GM23338 (cell line): ENCODE measurements around the gene MAGI1. TPM values are rescaled to one million over a fixed set of nuclear protein-coding genes. Genes with fewer than 3 reads are reported as not detected.

ENCODE experiments used
- ATAC-seq: fragments of 200-7000 bp; cut with Tn5 transposase; 3 replicates; pipeline ENCODE4 v1.9.1; 2020
- DNase-seq: peaks from one replicate; pipeline ENCODE4 v3.0.0-alpha.2; 2015; ENCODE audit warnings: low spot score
- H2AFZ ChIP-seq: fragments of 200-600 bp; sonication (generic); 2 replicates; pipeline ENCODE4 v1.8.0; 2016; ENCODE audit warnings: antibody characterized with exemption, mild to moderate bottlenecking, moderate library complexity
- H3F3A ChIP-seq: fragments of 200-600 bp; sonication (generic); replicated peaks from 2 replicates; pipeline ENCODE4 v1.8.0; 2017; ENCODE audit warnings: antibody characterized with exemption, mixed run types, low read depth
- H3K27ac ChIP-seq: fragments of 200-600 bp; sonication (generic); 2 replicates; pipeline ENCODE4 v1.6.1; 2016; ENCODE audit warnings: low read depth
- H3K27me3 ChIP-seq: fragments of 200-600 bp; sonication (generic); 2 replicates; pipeline ENCODE4 v1.8.0; 2016; ENCODE audit warnings: mild to moderate bottlenecking, mixed run types, moderate library complexity; ENCODE audit not compliant: insufficient read depth
- H3K36me3 ChIP-seq: fragments of 200-600 bp; sonication (generic); 2 replicates; pipeline ENCODE4 v1.8.0; 2016; ENCODE audit warnings: mild to moderate bottlenecking; ENCODE audit not compliant: insufficient read depth
- H3K4me1 ChIP-seq: fragments of 200-600 bp; sonication (generic); 2 replicates; pipeline ENCODE4 v1.8.0; 2016; ENCODE audit warnings: mild to moderate bottlenecking, moderate library complexity; ENCODE audit not compliant: insufficient read depth
- H3K4me2 ChIP-seq: fragments of 200-600 bp; sonication (generic); 2 replicates; pipeline ENCODE4 v1.7.1; 2017; ENCODE audit warnings: mixed run types
- H3K4me3 ChIP-seq: fragments of 200-600 bp; sonication (generic); 2 replicates; pipeline ENCODE4 v1.6.1; 2016; ENCODE audit warnings: mixed run types
- H3K79me2 ChIP-seq: fragments of 200-600 bp; sonication (generic); replicated peaks from 2 replicates; pipeline ENCODE4 v1.8.0; 2017; ENCODE audit warnings: mild to moderate bottlenecking; ENCODE audit not compliant: insufficient read depth
- H3K9me2 ChIP-seq: fragments of 200-600 bp; sonication (generic); 2 replicates; pipeline ENCODE4 v1.8.0; 2017; ENCODE audit not compliant: insufficient read depth
- H4K20me1 ChIP-seq: fragments of 200-600 bp; sonication (generic); replicated peaks from 2 replicates; pipeline ENCODE4 v1.8.0; 2017; ENCODE audit warnings: mild to moderate bottlenecking; ENCODE audit not compliant: insufficient read depth
- H3K27ac Mint-ChIP-seq: 2 replicates; pipeline ENCODE4 v1.8.0; 2020; ENCODE audit warnings: inconsistent platforms, mild to moderate bottlenecking, moderate library complexity, mixed read lengths
- H3K27me3 Mint-ChIP-seq: 3 replicates; pipeline ENCODE4 v1.8.0; 2022; ENCODE audit warnings: low read depth, mild to moderate bottlenecking, moderate library complexity, mixed read lengths, inconsistent platforms; ENCODE audit not compliant: insufficient read depth, poor library complexity
- H3K36me3 Mint-ChIP-seq: 3 replicates; pipeline ENCODE4 v1.8.0; 2021; ENCODE audit warnings: low read depth, mild to moderate bottlenecking, inconsistent platforms, moderate library complexity, mixed read lengths
- H3K4me1 Mint-ChIP-seq: 3 replicates; pipeline ENCODE4 v1.8.0; 2020; ENCODE audit warnings: mild to moderate bottlenecking, inconsistent platforms, mixed read lengths
- H3K4me3 Mint-ChIP-seq: 3 replicates; pipeline ENCODE4 v1.8.0; 2021; ENCODE audit warnings: moderate library complexity, mild to moderate bottlenecking, inconsistent platforms, mixed read lengths
- H3K9me3 Mint-ChIP-seq: 3 replicates; pipeline ENCODE4 v1.8.0; 2020; ENCODE audit warnings: moderate library complexity, mild to moderate bottlenecking, inconsistent platforms, mixed read lengths
- CREB1 ChIP-seq: fragments of 250-450 bp; sonication (Bioruptor Pico); IDR thresholded peaks from 2 replicates; pipeline ENCODE4 v1.5.0; 2020; ENCODE audit warnings: low read depth, mild to moderate bottlenecking, moderate library complexity
- EZH2phosphoT487 ChIP-seq: fragments of 200-600 bp; sonication (generic); IDR thresholded peaks from one replicate; pipeline ENCODE4 v1.8.1; 2018; ENCODE audit warnings: antibody characterized with exemption; ENCODE audit not compliant: unreplicated experiment
- JUNB ChIP-seq: IDR thresholded peaks from one replicate; pipeline ENCODE4 v1.6.1; 2016; ENCODE audit warnings: antibody characterized with exemption; ENCODE audit not compliant: unreplicated experiment
- NANOG ChIP-seq: IDR thresholded peaks from 2 replicates; pipeline ENCODE4 v1.6.1; 2016; ENCODE audit warnings: antibody characterized with exemption, borderline replicate concordance
- STAT1 ChIP-seq: IDR thresholded peaks from one replicate; pipeline ENCODE4 v1.6.1; 2016; ENCODE audit warnings: antibody characterized with exemption; ENCODE audit not compliant: unreplicated experiment
- ZNF114 ChIP-seq: fragments of 250-450 bp; sonication (Bioruptor Pico); IDR thresholded peaks from 2 replicates; pipeline ENCODE4 v1.5.0; 2020; ENCODE audit warnings: mild to moderate bottlenecking, moderate library complexity
- ZNF331 ChIP-seq: fragments of 250-450 bp; sonication (Bioruptor Pico); IDR thresholded peaks from 2 replicates; pipeline ENCODE4 v1.5.0; 2020; ENCODE audit warnings: low read depth, mild to moderate bottlenecking, moderate library complexity
- polyA plus RNA-seq: library from polyadenylated mRNA; unstranded; fragments of >200 nt; fragmentation: Nextera tagmentation; extraction: Ambion mirVana; gene quantifications from 2 replicates; pipeline ENCODE4 v1.2.1, GENCODE V29; 2016
- total RNA-seq: library from RNA; depleted of rRNA; stranded (reverse); fragments of >200 nt; shearing (Covaris generic); gene quantifications from 2 replicates; pipeline ENCODE4 v1.2.3, GENCODE V29; 2014
- TF ChIP-seq, protein P1 (sequence below): IDR thresholded peaks from 2 replicates; pipeline ENCODE4 v1.6.1; 2016; ENCODE audit warnings: antibody characterized with exemption
- TF ChIP-seq, protein P2 (sequence below): IDR thresholded peaks from one replicate; pipeline ENCODE4 v1.6.1; 2018; ENCODE audit warnings: antibody characterized with exemption; ENCODE audit not compliant: unreplicated experiment
- TF ChIP-seq, protein P3 (sequence below): fragments of 250-450 bp; sonication (Bioruptor Pico); IDR thresholded peaks from 2 replicates; pipeline ENCODE4 v1.5.0; 2020; ENCODE audit warnings: mild to moderate bottlenecking, moderate library complexity

The MAGI1 gene
- total and polyA plus RNA-seq, 2 experiments from 2014 or later: 27.4 to 71.2 TPM

DNA sequence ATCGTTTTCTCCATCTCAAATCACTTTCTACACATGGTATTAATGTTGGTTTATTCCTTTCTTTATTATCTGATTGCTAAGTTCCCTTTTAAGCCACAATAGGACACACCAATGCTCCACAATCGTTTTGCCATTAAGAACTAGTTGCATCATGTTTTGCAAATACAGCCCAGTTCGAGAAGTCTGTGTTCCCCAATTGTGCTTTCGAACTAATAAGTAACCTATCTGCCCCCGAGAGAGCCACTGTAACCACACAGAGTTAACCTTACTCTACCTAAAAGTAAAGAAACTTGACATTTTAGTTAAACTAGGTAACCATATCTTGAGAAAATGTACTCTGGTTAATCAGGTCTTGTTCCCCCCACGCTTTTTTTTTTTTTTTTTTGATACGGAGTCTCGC lies 39.1 kb downstream of the MAGI1 start (continued):
- TF ChIP-seq, protein P1, sequence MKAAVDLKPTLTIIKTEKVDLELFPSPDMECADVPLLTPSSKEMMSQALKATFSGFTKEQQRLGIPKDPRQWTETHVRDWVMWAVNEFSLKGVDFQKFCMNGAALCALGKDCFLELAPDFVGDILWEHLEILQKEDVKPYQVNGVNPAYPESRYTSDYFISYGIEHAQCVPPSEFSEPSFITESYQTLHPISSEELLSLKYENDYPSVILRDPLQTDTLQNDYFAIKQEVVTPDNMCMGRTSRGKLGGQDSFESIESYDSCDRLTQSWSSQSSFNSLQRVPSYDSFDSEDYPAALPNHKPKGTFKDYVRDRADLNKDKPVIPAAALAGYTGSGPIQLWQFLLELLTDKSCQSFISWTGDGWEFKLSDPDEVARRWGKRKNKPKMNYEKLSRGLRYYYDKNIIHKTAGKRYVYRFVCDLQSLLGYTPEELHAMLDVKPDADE: no peak

DNA sequence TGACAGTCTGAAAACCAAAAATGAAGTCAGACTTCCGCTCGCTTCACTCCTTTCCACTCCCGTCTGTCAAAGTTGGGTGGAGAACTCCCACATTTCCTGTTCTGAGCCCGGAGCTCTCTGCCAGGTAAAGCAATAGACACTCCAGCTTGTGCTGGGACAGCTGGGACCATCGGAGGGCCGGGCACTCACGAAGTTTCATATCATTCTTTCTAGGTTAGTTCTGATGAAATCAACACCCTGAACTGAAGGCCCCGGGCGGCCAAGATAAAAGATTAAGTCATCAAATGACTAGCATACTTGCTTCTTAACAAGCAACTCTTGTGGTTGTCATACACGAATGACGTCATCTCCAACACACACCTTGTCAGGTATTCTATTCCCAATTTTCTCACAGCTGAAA lies 42.1 kb downstream of the MAGI1 start:
- Histone ChIP-seq H2AFZ (no peak overlapping the region), H3K36me3 (no peaks in the 10 kb centered on the region), H3K27ac (peak overlapping the region; percentile 68; the same call in 1 of the 2 replicates), H3K27me3 (no peaks in the 10 kb centered on the region), H3K79me2 (peaks cover 94% of the 10 kb centered on the region), H3K4me2 (no peak overlapping the region), H3K9me2 (no peaks in the 10 kb centered on the region), H3F3A (no peaks in the 10 kb centered on the region), H3K4me3 (no peak overlapping the region), H3K4me1 (peaks cover 35% of the 10 kb centered on the region), H4K20me1 (peaks cover 16% of the 10 kb centered on the region)
- TF ChIP-seq CREB1 (CRISPR knock-in tag) (no peak), ZNF331 (CRISPR knock-in tag) (no peak), JUNB (no peak), STAT1 (no peak), NANOG (no peak)
- Mint-ChIP-seq H3K4me3 (no peak overlapping the region), H3K27ac (no peak overlapping the region), H3K27me3 (peaks cover 9% of the 10 kb centered on the region), H3K36me3 (peaks cover 4% of the 10 kb centered on the region; the same call in 2 of the 3 replicates), H3K9me3 (no peaks in the 10 kb centered on the region; the same call in 2 of the 3 replicates), H3K4me1 (peaks cover 49% of the 10 kb centered on the region)
- peak; percentile 36 for DNase-seq
- ATAC-seq: no peak

DNA sequence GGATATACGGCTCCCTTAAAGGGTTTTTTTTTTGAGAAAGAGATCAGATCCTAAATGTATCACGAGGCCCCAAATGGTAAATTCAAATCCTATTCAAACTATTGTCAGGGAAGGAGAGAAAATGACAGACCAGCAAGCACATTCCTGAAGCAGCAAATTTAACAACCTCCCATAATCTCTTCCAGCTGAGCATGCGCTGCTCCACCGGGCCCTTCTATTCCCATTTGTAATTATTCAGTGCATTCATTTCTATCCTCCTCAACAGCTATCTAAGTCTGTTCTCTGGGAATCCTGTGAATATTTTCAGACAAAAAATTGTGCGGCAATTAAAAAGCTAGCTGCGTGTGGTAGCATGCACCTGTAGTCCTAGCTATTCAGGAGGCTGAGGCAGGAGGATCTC lies 43.2 kb downstream of the MAGI1 start:
- H2AFZ ChIP-seq: no peak overlapping the region
- no peak overlapping the region for H3K4me2 ChIP-seq
- no peaks in the 10 kb centered on the region; the same call in 2 of the 3 replicates for H3K9me3 Mint-ChIP-seq
- H3K4me3 ChIP-seq: no peak overlapping the region
- H3K27me3 Mint-ChIP-seq: peaks cover 10% of the 10 kb centered on the region
- ATAC-seq: no peak
- H3K4me3 Mint-ChIP-seq: no peak overlapping the region
- no peaks in the 10 kb centered on the region for H3K27me3 ChIP-seq
- no peak overlapping the region for H3K27ac ChIP-seq
- DNase-seq: no peak
- H3K4me1 ChIP-seq: peaks cover 32% of the 10 kb centered on the region
- peaks cover 11% of the 10 kb centered on the region for H4K20me1 ChIP-seq
- H3K9me2 ChIP-seq: no peaks in the 10 kb centered on the region
- no peaks in the 10 kb centered on the region for H3K36me3 ChIP-seq
- no peaks in the 10 kb centered on the region for H3F3A ChIP-seq
- peaks cover 92% of the 10 kb centered on the region for H3K79me2 ChIP-seq
- no peak overlapping the region for H3K27ac Mint-ChIP-seq
- peaks cover 44% of the 10 kb centered on the region for H3K4me1 Mint-ChIP-seq
- H3K36me3 Mint-ChIP-seq: peaks cover 4% of the 10 kb centered on the region; the same call in 2 of the 3 replicates
- TF ChIP-seq ZNF331 (CRISPR knock-in tag): no peak
- TF ChIP-seq ZNF114 (CRISPR knock-in tag): no peak
- no peak for TF ChIP-seq EZH2phosphoT487
- TF ChIP-seq, protein P2, sequence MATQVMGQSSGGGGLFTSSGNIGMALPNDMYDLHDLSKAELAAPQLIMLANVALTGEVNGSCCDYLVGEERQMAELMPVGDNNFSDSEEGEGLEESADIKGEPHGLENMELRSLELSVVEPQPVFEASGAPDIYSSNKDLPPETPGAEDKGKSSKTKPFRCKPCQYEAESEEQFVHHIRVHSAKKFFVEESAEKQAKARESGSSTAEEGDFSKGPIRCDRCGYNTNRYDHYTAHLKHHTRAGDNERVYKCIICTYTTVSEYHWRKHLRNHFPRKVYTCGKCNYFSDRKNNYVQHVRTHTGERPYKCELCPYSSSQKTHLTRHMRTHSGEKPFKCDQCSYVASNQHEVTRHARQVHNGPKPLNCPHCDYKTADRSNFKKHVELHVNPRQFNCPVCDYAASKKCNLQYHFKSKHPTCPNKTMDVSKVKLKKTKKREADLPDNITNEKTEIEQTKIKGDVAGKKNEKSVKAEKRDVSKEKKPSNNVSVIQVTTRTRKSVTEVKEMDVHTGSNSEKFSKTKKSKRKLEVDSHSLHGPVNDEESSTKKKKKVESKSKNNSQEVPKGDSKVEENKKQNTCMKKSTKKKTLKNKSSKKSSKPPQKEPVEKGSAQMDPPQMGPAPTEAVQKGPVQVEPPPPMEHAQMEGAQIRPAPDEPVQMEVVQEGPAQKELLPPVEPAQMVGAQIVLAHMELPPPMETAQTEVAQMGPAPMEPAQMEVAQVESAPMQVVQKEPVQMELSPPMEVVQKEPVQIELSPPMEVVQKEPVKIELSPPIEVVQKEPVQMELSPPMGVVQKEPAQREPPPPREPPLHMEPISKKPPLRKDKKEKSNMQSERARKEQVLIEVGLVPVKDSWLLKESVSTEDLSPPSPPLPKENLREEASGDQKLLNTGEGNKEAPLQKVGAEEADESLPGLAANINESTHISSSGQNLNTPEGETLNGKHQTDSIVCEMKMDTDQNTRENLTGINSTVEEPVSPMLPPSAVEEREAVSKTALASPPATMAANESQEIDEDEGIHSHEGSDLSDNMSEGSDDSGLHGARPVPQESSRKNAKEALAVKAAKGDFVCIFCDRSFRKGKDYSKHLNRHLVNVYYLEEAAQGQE: no peak
- TF ChIP-seq, protein P3, sequence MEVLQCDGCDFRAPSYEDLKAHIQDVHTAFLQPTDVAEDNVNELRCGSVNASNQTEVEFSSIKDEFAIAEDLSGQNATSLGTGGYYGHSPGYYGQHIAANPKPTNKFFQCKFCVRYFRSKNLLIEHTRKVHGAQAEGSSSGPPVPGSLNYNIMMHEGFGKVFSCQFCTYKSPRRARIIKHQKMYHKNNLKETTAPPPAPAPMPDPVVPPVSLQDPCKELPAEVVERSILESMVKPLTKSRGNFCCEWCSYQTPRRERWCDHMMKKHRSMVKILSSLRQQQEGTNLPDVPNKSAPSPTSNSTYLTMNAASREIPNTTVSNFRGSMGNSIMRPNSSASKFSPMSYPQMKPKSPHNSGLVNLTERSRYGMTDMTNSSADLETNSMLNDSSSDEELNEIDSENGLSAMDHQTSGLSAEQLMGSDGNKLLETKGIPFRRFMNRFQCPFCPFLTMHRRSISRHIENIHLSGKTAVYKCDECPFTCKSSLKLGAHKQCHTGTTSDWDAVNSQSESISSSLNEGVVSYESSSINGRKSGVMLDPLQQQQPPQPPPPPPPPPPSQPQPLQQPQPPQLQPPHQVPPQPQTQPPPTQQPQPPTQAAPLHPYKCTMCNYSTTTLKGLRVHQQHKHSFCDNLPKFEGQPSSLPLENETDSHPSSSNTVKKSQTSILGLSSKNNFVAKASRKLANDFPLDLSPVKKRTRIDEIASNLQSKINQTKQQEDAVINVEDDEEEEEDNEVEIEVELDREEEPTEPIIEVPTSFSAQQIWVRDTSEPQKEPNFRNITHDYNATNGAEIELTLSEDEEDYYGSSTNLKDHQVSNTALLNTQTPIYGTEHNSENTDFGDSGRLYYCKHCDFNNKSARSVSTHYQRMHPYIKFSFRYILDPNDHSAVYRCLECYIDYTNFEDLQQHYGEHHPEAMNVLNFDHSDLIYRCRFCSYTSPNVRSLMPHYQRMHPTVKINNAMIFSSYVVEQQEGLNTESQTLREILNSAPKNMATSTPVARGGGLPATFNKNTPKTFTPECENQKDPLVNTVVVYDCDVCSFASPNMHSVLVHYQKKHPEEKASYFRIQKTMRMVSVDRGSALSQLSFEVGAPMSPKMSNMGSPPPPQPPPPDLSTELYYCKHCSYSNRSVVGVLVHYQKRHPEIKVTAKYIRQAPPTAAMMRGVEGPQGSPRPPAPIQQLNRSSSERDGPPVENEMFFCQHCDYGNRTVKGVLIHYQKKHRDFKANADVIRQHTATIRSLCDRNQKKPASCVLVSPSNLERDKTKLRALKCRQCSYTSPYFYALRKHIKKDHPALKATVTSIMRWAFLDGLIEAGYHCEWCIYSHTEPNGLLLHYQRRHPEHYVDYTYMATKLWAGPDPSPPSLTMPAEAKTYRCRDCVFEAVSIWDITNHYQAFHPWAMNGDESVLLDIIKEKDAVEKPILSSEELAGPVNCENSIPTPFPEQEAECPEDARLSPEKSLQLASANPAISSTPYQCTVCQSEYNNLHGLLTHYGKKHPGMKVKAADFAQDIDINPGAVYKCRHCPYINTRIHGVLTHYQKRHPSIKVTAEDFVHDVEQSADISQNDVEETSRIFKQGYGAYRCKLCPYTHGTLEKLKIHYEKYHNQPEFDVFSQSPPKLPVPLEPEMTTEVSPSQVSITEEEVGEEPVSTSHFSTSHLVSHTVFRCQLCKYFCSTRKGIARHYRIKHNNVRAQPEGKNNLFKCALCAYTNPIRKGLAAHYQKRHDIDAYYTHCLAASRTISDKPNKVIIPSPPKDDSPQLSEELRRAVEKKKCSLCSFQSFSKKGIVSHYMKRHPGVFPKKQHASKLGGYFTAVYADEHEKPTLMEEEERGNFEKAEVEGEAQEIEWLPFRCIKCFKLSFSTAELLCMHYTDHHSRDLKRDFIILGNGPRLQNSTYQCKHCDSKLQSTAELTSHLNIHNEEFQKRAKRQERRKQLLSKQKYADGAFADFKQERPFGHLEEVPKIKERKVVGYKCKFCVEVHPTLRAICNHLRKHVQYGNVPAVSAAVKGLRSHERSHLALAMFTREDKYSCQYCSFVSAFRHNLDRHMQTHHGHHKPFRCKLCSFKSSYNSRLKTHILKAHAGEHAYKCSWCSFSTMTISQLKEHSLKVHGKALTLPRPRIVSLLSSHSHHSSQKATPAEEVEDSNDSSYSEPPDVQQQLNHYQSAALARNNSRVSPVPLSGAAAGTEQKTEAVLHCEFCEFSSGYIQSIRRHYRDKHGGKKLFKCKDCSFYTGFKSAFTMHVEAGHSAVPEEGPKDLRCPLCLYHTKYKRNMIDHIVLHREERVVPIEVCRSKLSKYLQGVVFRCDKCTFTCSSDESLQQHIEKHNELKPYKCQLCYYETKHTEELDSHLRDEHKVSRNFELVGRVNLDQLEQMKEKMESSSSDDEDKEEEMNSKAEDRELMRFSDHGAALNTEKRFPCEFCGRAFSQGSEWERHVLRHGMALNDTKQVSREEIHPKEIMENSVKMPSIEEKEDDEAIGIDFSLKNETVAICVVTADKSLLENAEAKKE (CRISPR knock-in tag): no peak
